Activated CD4-positive, alpha-beta T cell treated with anti-CD3 and anti-CD28 coated beads, Interleukin-2, amount 50 U/mL, for 4 hours (primary cell): Measurements from ENCODE around the gene ZNF8.
"Not testable (repeated sequence)": the region's sequence is repeated elsewhere in the genome, so short reads cannot be mapped to it uniquely, and the experiment has no call there.

Experiments
- DNase-seq, 2 experiments: peaks; one replicate each; pipeline ENCODE4 v3.0.0-alpha.2; 2020

Gene ZNF8

DNA sequence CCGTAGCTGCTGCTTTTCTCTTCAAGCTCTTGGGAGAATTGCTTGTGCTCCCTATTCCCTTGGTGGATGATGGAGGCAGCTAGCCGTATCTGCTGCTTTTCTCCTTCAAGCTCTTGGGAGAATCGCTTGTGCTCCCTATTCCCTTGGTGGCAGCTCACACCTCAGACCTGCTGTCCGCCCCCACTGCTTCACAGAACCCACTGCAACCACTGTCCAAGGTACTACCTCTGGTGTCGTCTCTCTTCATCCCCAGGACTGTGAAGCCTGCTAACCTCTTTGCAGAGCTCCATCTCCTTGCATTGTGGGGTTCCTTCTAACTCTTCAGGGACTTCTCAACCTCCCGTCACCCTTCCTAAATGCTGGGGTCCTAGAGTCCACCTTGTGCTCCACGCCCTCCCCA is 21.9 kb downstream of the ZNF8 start:
- DNase-seq = no peak

GRCh38 chr19:58304255-58304654 is 25.5 kb downstream of the ZNF8 start:
- DNase-seq = no peak

DNA sequence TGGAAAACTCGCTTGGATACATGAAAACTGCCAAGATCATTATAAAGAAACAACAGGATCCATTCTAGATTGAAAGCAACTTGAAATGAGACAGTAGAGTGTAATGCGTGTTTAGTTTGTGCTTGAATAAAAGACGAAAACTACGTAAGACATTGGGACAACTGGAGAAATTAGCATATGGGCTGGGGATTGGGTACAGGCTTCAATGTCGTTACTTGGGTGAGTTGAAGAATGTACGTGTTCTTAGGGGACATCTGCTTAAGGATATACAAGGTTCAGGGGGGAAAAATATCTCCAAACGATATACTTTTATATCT is 26.0 kb downstream of the ZNF8 start:
- no peak for DNase-seq

DNA sequence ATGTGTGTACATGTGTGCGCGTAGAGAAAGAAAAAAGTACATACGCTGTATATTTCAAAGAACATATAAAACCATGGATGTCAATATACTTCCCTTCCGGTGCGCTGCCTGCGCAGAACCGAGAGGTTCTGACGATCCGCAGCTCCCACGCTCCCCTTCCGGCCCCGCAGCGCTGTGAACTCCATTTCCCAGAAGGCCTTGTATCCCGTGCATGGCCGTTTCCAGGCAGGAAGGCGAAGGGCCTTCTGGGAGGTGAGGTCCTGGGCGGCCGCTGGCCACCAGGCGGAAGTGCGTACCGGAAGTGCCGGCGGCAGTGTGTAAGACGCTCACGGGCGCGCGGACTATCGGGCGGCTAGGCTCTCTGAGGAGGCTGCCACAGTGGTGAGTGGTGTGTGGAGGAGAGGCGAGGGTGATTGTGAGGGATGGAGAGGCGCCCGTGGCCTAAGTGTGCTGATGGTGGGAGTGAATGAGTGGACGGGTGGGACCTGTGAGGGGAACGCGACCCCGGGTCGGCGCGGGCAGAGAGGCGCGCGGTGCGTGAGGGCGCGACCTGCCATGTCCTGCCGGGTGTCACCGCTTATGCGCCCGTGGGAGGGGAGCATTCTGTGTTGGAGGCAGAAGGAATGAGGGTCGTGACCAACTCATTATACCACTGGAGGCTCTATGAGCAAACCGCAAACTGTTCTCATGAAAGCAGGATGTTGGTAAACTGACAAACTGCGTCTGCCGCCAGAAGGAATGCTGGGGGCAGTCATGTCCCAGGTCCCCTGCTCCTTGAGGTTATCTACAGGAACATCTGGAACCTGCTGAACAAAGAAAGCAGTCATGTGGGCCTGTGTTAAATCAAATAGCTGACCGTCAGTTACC is 26.5 kb downstream of the ZNF8 start, which contains the start of gene ERVK3-1:
Gene ERVK3-1 (plus strand): TSS at position 313 of the 867 bp plus-strand sequence. CDS start 6,792 bp downstream, outside the sequence.
- peak; percentile 88 to 91 for DNase-seq

DNA sequence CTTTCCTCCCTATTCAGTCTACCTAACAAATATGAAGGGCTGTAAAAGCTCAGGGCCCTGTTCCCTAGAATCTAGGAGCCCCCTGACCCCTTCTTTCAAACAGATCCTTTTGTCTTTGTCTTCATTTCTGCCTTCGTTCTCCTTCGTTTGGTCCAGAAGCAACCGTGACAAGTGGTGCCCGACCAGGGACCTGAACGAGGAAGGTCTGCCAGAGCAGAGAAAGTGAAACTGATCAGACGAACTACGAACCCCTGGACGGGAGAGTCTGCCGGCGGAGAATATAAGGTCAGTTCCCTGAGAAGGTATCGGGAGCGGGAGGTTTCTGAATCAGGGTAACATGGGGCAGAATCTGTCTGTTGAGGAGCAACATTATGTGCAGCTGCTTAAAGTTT is 27.2 kb downstream of the ZNF8 start:
- no peak for DNase-seq

GRCh38 chr19:58307736-58308135 is 29.0 kb downstream of the ZNF8 start:
- DNase-seq = no peak

- DNase-seq = not testable (repeated sequence)
These were observed 31.9 kb downstream of the ZNF8 start for GRCh38 chr19:58310685-58311084.

DNA sequence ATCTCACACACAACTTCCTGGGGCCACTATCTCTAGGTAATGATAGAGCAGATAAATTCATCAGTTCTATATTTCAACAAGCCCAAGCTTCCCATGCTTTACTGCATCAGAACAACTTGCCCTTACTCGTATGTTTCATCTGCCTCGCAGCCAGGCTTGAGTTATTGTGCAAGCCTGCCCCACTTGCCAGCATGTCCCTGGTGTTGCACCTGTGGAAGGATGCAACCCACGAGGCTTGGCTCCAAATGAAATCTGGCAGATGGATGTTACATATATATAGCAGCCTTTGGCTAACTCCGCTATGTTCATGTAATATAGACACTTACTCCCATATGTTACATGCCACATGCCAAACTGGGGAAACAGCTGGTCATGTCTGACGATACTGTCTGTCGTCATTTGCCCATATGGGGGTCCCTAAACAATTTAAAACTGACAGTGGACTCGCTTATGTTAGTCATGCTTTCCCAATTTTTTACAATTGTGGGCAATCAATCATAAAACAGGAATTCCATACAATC is 32.6 kb downstream of the ZNF8 start:
- no peak for DNase-seq

DNA sequence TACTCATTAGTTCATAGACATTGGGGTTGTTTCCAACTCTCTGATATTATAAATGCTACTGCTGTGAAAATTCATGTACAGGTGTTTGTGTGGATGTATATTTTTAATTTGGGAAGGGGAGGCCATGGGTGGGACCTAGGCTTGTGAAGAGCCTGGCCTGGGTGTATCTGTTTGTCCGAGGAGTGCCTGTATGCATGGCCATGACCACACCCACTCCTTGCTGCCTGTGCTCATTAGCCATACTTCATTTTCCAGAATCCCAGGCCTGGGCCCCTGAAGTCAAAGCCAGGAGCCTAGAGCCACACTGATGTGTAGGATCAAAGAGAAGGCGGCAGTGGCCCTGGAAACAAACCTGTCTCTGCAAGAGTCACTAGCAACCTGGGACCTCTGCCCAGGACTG is 36.8 kb downstream of the ZNF8 start:
- DNase-seq = no peak

GRCh38 chr19:58317476-58318072 is 38.8 kb downstream of the ZNF8 start:
- DNase-seq = no peak

- DNase-seq = no peak
These were observed 39.5 kb downstream of the ZNF8 start for GRCh38 chr19:58318297-58318696.

DNA sequence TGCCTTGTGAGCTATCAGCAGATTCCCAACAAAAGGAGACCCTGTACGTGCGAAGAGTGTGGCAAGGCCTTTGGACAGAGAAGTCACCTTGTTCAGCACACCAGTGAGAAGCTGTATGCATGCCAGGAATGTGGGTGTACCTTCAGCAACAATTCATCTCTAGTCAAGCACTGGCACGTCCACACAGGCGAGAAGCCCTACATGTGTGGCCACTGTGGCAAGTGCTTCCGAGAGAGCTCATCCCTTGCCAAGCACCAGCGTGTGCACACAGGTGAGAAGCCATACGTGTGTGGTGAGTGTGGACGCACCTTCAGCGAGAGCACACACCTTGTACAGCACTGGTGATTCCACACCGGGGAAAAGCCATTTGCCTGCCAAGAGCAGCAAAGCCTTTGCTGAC is 40.5 kb downstream of the ZNF8 start:
- DNase-seq = no peak

- no peak for DNase-seq
These were observed 46.7 kb downstream of the ZNF8 start for GRCh38 chr19:58325311-58326022.

DNA sequence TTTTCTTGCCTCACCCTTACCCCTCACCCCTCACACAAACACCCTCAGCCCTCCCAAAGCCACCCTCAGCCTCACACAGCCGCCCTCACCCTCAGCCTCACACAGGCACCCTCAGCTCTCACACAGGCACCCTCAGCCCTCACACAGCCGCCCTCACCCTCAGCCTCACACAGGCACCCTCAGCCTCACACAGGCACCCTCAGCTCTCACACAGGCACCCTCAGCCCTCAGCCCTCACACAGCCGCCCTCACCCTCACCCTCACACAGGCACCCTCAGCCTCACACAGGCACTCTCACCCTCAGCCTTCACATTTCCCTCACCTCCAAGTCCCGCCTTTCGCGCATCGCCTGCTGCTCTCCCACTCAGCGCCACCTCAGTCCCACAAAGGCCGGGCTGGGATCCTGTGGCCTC is 47.8 kb downstream of the ZNF8 start:
- DNase-seq = no peak

GRCh38 chr19:58326914-58327726 is 48.4 kb downstream of the ZNF8 start, which contains the start of gene ZSCAN22:
TSS of gene ZSCAN22 (plus strand) at chr19:58326994. CDS start at chr19:58334803, 7,809 bp downstream.
- peak; percentile 82 to 85 for DNase-seq

DNA sequence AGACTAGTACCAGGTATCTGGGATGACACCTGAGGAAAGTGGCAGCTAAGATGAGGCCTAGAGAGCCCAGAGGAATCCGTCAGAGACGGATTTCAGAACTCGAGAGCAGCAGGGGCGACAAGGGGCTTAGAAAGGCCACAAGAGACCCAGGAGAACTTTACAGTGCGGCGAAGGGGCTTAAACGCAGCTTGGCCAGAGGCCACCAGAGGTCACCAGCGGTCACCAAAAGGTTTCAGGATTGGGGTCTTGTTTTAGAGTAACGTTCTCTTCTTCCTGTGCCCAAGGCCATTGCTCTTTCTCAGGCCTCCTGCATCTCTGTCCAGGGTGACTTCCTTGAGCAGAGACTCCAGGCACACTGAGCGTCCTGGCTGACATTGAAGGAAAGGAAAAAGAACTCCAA is 50.2 kb downstream of the ZNF8 start:
- DNase-seq = no peak

GRCh38 chr19:58330458-58330857 is 51.7 kb downstream of the ZNF8 start:
- no peak for DNase-seq

- no peak for DNase-seq
These were observed 53.9 kb downstream of the ZNF8 start for GRCh38 chr19:58332697-58333096.

- no peak for DNase-seq
These were observed 56.0 kb downstream of the ZNF8 start for GRCh38 chr19:58334691-58335249.

- no peak for DNase-seq
These were observed 56.9 kb downstream of the ZNF8 start for GRCh38 chr19:58335630-58336029.

- no peak for DNase-seq
These were observed 57.5 kb downstream of the ZNF8 start for GRCh38 chr19:58336216-58336615.

DNA sequence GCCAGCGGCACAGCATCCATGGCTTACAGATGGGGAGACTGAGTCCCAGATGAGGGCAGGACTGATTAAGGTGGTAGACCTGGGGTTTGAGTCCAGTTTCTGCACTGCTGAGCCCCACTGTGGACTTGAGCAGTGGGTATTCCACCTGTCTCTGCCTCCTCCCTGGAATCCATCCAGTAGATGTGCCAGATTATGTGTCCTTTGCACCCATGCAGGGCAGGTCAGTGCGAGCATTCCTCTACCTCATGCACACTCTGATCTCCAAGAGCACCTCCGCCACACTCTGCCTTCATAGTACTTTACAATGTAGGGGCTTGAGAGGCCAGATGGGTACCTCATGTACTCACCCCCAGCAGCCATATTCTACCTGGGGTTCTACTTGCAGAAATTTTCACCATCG is 58.1 kb downstream of the ZNF8 start:
- DNase-seq = no peak
